ENCODE measurements around the gene CENPT. TPM values are rescaled to one million over a fixed set of nuclear protein-coding genes. Genes with fewer than 3 reads are reported as not detected.

Gene CENPT
- total RNA-seq, 4 donors from 2014 or later: 15.7 to 43.8 (median 26.2) TPM

DNA sequence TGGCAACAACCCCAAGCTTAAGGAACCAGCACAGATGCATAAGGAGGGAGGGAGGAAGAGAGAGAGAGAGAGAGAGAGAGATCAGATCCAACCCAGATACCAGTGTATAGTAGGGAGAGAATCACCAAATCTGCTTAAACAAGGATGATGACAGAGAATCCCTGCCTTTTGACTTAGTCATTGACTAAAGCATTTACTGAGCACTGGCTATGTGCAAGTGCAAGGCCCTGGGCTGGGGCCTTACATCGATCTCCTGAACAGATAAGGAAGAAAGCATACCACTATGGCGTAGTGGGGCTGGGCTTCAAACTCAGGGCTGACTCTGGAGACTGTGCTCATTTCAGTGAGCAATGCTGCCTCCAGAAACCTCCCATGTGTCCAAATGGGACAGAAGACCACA, 25.0 kb downstream of the CENPT start:
- no peaks in the 10 kb centered on the region for H3K4me1 ChIP-seq
- 85 to 96% methylated on average over 2 of the region's 2 CpGs for WGBS, 2 donors
- TF ChIP-seq, protein P1, sequence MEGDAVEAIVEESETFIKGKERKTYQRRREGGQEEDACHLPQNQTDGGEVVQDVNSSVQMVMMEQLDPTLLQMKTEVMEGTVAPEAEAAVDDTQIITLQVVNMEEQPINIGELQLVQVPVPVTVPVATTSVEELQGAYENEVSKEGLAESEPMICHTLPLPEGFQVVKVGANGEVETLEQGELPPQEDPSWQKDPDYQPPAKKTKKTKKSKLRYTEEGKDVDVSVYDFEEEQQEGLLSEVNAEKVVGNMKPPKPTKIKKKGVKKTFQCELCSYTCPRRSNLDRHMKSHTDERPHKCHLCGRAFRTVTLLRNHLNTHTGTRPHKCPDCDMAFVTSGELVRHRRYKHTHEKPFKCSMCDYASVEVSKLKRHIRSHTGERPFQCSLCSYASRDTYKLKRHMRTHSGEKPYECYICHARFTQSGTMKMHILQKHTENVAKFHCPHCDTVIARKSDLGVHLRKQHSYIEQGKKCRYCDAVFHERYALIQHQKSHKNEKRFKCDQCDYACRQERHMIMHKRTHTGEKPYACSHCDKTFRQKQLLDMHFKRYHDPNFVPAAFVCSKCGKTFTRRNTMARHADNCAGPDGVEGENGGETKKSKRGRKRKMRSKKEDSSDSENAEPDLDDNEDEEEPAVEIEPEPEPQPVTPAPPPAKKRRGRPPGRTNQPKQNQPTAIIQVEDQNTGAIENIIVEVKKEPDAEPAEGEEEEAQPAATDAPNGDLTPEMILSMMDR (IDR thresholded peaks at IDR 0.05): no peak
- TF ChIP-seq POLR2A (IDR thresholded peaks at IDR 0.05): no peak
- H3K4me3 ChIP-seq (replicated peaks in 1 of 3): no peak overlapping the region
- no peaks in the 10 kb centered on the region for H3K9me3 ChIP-seq
- no peak overlapping the region for H3K27ac ChIP-seq
- no peaks in the 10 kb centered on the region for H3K36me3 ChIP-seq
- H3K27me3 ChIP-seq: no peaks in the 10 kb centered on the region
- no peak for DNase-seq
- intact Hi-C loops (cut with DNase I): no loop called here

DNA sequence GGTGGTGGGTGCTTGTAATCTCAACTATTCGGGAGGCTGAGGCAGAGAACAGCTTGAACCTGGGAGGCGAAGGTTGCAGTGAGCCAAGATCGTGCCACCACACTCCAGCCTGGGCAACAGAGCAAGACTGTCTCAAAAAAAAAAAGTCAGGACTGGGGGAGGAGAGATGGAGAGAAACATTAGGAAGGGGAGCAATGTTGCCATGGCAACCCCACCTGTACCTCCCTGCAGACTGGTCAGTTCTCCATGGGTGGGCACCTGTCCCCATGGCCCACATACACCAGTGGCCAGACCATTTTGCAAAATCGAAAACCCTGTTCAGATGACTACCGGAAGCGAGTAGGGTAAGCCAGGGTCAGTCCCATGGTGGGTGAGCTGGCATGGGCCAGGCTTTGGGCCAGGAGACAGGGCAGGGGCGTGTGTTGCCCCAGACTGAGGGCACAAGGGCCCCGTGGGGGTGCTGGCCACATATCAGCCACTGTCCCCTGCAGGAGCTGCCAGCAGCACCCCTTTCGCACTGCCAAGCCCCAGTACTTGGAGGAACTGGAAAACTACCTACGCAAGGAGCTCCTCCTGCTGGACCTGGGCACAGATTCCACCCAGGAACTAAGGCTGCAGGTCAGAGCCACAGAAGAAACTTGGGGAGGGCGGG, 26.8 kb downstream of the CENPT start:
- Histone ChIP-seq H3K27ac (no peak overlapping the region), H3K4me3 (replicated peaks in 1 of 3) (no peak overlapping the region), H3K9me3 (no peaks in the 10 kb centered on the region), H3K36me3 (no peaks in the 10 kb centered on the region), H3K4me1 (no peaks in the 10 kb centered on the region), H3K27me3 (no peaks in the 10 kb centered on the region)
- DNase-seq: no peak
- WGBS, 2 donors: 95 to 96% methylated on average over 8 to 10 of the region's 11 CpGs
- no peak for TF ChIP-seq POLR2A (IDR thresholded peaks at IDR 0.05)
- TF ChIP-seq, protein P1 (IDR thresholded peaks at IDR 0.05): no peak
- intact Hi-C loops (cut with DNase I): no loop called here

DNA sequence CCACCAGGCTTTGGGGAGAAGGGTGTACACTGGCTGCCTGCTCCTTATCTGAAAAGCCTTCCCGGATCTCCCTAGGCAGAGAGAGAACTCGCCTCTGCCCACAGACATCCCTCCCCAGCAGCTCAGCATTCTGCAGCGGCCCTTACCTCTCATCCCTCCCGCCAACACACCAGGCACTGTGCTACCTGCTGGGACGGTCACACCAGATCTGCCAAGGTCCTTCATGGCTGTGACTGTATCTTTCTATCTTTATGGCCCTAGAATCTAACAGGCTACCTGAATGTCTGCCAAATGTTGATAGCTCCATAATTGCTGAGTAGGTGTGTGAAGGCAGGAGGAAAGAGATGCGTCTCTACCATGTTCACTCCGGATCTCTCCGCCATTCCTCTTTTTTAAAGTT, 32.9 kb downstream of the CENPT start:
- no peaks in the 10 kb centered on the region for H3K36me3 ChIP-seq
- no peaks in the 10 kb centered on the region for H3K9me3 ChIP-seq
- no peaks in the 10 kb centered on the region for H3K4me1 ChIP-seq
- DNase-seq: no peak
- H3K27ac ChIP-seq: no peak overlapping the region
- H3K4me3 ChIP-seq (replicated peaks in 1 of 3): no peak overlapping the region
- 84 to 96% methylated on average over 8 of the region's 8 CpGs for WGBS, 2 donors
- no peaks in the 10 kb centered on the region for H3K27me3 ChIP-seq
- intact Hi-C loops (cut with DNase I): no loop called here
- TF ChIP-seq, protein P1 (IDR thresholded peaks at IDR 0.05): no peak
- no peak for TF ChIP-seq POLR2A (IDR thresholded peaks at IDR 0.05)

DNA sequence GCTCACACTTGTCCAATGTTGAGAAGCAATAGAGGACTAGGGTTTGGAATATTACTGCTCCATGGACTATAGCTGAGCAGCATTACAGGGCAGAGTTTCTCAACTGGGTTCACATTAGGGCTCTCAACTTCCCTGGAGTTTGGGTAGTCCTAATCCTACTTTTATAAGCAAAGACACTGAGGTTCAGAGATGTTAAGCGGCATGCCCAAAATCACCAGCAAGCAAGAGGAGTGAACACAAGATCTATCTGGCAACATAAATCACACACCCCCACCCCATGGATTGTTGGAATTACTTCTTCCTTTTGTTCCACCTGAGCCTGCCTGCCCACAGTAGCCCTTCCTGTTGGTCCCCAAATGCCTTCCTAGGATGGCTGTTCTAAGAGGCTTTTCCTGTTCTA, 35.6 kb downstream of the CENPT start:
- intact Hi-C loops (cut with DNase I): no loop called here
- 100% methylated on average over 1 of the region's 1 CpG for WGBS, 2 donors
- H3K27me3 ChIP-seq: no peaks in the 10 kb centered on the region
- H3K9me3 ChIP-seq: no peaks in the 10 kb centered on the region
- no peak overlapping the region for H3K27ac ChIP-seq
- peaks cover 4 to 5% of the 10 kb centered on the region in 2 donors for H3K4me1 ChIP-seq
- no peak for DNase-seq
- H3K36me3 ChIP-seq: no peaks in the 10 kb centered on the region
- H3K4me3 ChIP-seq (replicated peaks in 1 of 3): no peak overlapping the region
- TF ChIP-seq POLR2A (IDR thresholded peaks at IDR 0.05): no peak
- TF ChIP-seq, protein P1 (IDR thresholded peaks at IDR 0.05): no peak

DNA sequence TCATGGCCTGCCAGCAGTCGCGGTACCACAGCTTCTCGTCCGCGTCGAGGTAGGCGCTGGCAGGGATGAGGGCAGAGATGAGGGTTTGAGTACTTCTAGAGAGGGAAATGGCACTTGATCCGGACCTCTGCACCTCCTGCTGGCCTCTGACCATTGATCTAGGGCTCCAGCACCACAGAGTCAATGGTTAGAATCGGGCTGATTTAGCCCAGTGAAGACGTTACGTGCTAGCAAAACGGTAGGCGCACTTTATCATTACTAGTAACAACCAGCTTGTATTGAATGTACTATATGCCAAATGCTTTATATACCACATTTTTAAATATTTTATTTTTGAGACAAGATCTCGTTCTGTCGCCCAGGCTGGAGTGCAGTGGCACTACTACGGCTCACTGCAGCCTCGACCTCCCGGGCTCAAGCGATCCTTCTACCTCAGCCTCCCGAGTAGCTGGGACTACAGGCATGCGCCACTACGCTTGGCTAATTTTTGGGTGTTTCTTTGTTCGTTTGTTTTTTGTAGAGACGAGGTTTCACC, 40.3 kb downstream of the CENPT start:
- intact Hi-C loops (cut with DNase I): loop anchor here (5.0 kb wide), 1 partner anchor 35 kb away; the partner anchor contains the start of gene THAP11
- no peak for TF ChIP-seq POLR2A (IDR thresholded peaks at IDR 0.05)
- TF ChIP-seq, protein P1 (IDR thresholded peaks at IDR 0.05): peak in 1 of 6 experiments; percentile 18
- H3K36me3 ChIP-seq: no peaks in the 10 kb centered on the region
- DNase-seq: no peak
- H3K4me1 ChIP-seq: peaks cover 17% of the 10 kb centered on the region in 2 donors
- no peaks in the 10 kb centered on the region for H3K9me3 ChIP-seq
- WGBS, 2 donors: 32 to 37% methylated on average over 17 to 24 of the region's 24 CpGs
- H3K4me3 ChIP-seq (replicated peaks in 1 of 3): peak overlapping the region; percentile 9 to 64 (median 20)
- no peaks in the 10 kb centered on the region for H3K27me3 ChIP-seq
- peak overlapping the region in 2 of 3 donors; percentile 56 to 58 for H3K27ac ChIP-seq

Measured in thyroid gland (tissue), 4 donors.